Measurements from ENCODE around the gene ETS1.

ETS1 gene

DNA sequence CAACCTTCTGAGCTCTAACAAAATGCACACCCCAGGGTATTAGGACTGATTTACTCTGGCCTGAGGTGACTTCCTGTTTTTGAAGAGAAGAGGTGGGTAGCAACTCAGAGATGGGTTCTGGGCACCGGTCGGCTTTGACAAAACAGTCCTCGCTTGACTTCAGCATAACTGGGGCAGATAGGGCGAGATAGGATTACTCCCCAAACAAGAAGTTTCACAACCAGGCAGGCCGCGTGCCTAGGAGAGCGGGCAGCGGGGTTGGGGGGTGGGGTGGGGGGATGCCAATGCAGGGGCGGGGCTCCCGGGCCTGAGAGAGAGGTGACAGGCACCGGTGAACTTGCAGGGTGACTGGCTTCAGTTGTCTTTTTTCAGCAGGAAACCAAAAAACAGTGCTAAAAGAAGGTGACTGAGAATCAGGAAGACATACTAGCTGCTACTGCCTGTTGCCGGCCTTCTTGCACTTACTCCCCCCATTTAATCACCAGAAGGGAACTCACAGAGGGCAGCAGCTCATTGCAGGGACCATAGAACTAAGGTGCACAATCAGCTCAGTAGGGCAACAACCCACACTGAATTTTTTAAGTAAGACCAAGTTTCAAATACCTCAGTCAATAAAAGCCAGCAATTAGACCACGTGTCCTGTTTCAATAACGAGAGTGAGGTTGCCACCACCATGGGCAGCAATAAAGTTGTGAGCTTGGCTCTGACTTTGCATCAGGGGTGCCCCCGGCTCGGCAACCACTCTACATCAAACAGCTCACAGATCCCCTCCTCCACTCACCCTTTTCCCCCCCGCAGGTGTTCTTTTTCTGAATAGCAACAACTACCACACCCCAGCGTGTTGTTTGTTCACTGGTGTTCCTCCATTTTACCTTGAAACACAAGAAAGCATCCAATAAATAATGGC is 37.2 kb upstream of the ETS1 start:
- TF ChIP-seq, protein P1, sequence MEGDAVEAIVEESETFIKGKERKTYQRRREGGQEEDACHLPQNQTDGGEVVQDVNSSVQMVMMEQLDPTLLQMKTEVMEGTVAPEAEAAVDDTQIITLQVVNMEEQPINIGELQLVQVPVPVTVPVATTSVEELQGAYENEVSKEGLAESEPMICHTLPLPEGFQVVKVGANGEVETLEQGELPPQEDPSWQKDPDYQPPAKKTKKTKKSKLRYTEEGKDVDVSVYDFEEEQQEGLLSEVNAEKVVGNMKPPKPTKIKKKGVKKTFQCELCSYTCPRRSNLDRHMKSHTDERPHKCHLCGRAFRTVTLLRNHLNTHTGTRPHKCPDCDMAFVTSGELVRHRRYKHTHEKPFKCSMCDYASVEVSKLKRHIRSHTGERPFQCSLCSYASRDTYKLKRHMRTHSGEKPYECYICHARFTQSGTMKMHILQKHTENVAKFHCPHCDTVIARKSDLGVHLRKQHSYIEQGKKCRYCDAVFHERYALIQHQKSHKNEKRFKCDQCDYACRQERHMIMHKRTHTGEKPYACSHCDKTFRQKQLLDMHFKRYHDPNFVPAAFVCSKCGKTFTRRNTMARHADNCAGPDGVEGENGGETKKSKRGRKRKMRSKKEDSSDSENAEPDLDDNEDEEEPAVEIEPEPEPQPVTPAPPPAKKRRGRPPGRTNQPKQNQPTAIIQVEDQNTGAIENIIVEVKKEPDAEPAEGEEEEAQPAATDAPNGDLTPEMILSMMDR (IDR thresholded peaks at IDR 0.05; ENCODE audit: low read depth, low read length): no peak
- DNase-seq (ENCODE audit: low read depth, low spot score): no peak
- H3K4me3 ChIP-seq (ENCODE audit: low read depth, low read length): no peak overlapping the region
- in situ Hi-C loops (cut with HindIII; ENCODE audit: low sequenced_read_pairs): no loop called here

DNA sequence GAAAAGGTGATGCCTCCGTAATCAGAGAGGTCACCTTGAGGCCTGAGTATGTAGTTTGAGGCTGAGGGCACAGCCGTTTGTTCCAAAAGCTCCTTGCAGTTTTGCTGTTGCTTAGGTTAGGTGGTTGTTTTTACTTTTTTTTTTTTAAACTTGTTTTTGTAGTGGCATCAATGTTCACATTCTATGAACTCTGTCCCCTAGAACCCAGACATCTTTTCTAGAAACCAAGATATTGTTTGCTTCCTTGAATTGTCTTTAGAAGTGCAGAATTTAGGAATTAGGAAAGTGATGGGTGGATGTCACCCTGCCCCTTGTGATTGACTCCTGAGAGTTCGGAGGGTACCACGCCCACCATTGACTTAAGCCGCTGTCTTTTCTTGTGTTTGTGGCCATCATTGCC is 35.7 kb upstream of the ETS1 start:
- TF ChIP-seq, protein P1 (IDR thresholded peaks at IDR 0.05; ENCODE audit: low read depth, low read length): no peak
- in situ Hi-C loops (cut with HindIII; ENCODE audit: low sequenced_read_pairs): no loop called here

DNA sequence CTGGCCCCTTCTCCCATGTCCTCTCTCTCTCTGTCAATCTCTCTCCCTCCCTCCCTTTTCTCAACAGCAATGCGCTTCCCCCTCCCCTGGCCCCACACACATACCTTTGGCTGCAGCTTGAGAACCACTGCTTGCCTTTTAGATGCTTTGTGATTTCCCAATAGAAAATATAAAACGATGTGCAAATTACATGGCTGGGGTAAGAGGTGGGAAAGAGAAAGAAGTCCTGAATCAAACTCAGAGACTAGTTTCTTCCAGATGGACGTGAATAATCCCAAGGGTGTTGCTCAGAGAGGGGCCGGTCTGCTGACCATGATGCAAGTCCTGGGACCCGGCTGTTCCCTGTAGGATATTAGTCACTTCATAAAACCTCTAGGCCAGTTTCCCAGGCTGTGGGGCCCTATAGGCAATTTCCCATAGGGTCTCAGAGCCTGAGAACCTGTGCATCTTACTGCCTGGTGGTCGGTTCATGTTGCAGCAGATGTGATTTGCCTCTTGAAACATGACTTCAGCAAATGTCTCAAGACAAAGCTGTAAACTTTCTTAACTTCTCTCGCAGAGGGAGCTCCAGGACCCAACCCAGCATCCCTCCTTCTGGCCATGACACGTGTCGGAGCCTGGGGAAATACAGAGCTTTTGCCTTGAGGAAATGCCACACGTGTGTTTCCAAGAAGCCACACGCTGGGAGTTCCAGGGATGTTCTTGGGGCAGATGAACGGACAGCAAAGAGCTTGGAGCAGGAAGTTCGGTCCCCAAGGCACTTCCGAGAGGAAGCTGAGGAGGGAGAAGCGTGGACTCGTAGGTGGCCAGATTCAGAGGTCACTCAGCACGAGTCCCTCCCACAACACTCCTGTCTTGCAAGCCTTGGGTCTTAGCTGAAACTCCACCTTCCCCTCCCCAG is 34.5 kb upstream of the ETS1 start:
- H3K4me3 ChIP-seq (ENCODE audit: low read depth, low read length): no peak overlapping the region
- TF ChIP-seq, protein P1 (IDR thresholded peaks at IDR 0.05; ENCODE audit: low read depth, low read length): no peak
- peak; percentile 81 for DNase-seq (ENCODE audit: low read depth, low spot score)
- in situ Hi-C loops (cut with HindIII; ENCODE audit: low sequenced_read_pairs): no loop called here

More for the DNA sequence above, 35.7 kb upstream of the ETS1 start:
- H3K4me3 ChIP-seq (ENCODE audit: low read depth, low read length): no peak overlapping the region
- DNase-seq (ENCODE audit: low read depth, low spot score): no peak

DNA sequence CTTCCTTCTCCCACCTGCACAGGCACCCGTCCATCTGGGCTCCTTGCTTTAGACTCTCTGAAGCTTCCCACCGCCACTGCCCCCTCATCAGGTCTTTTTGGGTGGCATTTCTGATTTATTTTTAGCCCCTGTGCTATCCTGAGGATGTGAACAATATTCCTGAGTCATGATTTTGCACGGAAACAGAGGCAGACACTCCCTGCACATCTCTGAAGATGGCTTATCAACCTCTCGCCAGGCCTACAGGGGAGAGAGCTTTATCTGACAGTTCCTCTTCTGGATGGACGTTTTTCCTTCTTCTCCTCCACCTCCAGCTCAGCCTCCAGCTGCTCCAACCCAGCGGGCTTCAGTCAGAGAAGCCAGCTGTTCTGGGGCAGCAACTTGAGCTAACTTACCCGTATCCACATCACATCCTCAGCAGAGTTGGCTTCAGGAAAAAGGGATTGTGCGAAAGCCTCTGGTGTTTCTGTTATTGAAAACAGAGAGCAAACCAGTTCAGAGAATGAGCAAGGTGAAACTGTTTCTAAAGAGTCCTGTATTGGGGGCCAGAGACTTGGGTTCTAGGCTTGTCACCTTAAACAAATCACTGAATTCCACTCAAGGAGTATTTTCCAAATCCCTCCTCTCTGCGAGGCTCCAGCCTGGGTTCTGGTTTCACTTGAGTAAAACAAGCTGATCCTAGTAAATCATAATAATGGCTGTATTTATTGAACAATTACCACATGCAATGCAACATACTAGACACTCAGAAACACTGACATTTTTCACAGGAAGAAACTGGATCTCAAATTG is 33.1 kb upstream of the ETS1 start:
- in situ Hi-C loops (cut with HindIII; ENCODE audit: low sequenced_read_pairs): no loop called here

DNA sequence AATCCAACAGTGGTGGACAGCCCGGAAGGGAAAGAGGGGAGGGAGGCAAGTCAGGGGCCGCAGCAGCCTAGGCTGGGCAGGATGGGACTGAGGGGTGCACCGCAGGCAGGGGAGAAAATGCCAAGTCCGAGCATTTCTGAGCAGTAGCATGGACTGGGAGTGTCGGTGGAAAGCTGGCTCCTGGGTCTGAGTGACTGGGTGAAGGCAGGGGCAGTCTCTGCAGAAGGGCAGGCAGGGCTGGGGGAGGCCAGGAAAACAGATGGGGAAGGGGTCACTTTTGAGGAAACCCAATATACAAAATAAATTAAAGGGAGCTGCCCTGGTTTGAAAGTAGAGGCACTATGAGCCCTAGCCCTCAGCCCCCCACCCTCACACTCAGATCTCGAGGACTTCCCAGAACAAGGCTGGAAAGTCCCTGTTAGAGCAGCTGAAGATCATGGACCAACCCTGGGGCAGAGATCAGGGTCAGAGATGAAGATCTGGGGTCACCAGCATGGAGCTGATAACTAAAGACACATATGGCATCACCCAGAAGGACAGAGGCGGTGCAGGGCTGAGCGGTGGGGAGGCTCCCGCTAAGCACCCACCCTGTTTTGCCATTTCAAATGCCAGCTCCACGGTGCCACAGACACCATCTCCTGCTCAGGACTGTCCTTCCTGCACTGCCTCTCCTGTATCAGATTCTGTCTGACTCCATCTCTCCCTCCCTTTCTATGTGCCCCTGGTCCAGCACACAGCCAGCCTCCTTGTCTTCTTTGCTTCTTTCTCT is 32.4 kb upstream of the ETS1 start:
- no peak for DNase-seq (ENCODE audit: low read depth, low spot score)
- TF ChIP-seq, protein P1 (IDR thresholded peaks at IDR 0.05; ENCODE audit: low read depth, low read length): no peak
- no peak overlapping the region for H3K4me3 ChIP-seq (ENCODE audit: low read depth, low read length)
- in situ Hi-C loops (cut with HindIII; ENCODE audit: low sequenced_read_pairs): no loop called here

More for the DNA sequence above, 33.1 kb upstream of the ETS1 start:
- H3K4me3 ChIP-seq (ENCODE audit: low read depth, low read length): no peak overlapping the region
- TF ChIP-seq, protein P1 (IDR thresholded peaks at IDR 0.05; ENCODE audit: low read depth, low read length): no peak
- DNase-seq (ENCODE audit: low read depth, low spot score): no peak

Data from astrocyte of the spinal cord (primary cell).